Testis (tissue), 2 donors: Measurements from ENCODE around the gene FZD2.

ENCODE experiments used
- CTCF ChIP-seq, 3 experiments: fragments of 450-650 bp in 2 of 3; fragments of 200-600 bp in 1 of 3; sonication (generic) in 1 of 3; IDR thresholded peaks; one replicate each; pipeline ENCODE4 v1.5.1; 2016 to 2019; ENCODE audit warnings: antibody characterized with exemption in 3 of 3, mild to moderate bottlenecking in 2 of 3, moderate library complexity in 1 of 3
- POLR2A ChIP-seq: fragments of 450-650 bp; IDR thresholded peaks from one replicate; pipeline ENCODE4 v1.6.1; 2017; ENCODE audit warnings: antibody characterized with exemption, mild to moderate bottlenecking, moderate library complexity

- TF ChIP-seq POLR2A (no peak), CTCF (IDR thresholded peaks at IDR 0.05) (no peak)
Measured at GRCh38 chr17:44547625-44548267, 9.5 kb upstream of the FZD2 start.
